K562 (cell line): ENCODE measurements around the gene URGCP. TPM values are rescaled to one million over a fixed set of nuclear protein-coding genes. Genes with fewer than 3 reads are reported as not detected.

Source experiments
- CC2D1A ChIP-seq: fragments of 450-650 bp; IDR thresholded peaks from 2 replicates; pipeline ENCODE4 v1.6.1; 2017; ENCODE audit warnings: mild to moderate bottlenecking
- E2F4 ChIP-seq: sonication (generic); formaldehyde crosslinking; IDR thresholded peaks from 2 replicates; pipeline ENCODE4 v1.8.0; 2022; ENCODE audit warnings: mild to moderate bottlenecking, low read depth, missing genetic modification reagents
- HDAC1 ChIP-seq, 2 experiments: fragments of 450-650 bp; IDR thresholded peaks; 2 replicates each; pipeline ENCODE4 v1.6.1; 2016 to 2017; ENCODE audit warnings: inconsistent platforms in 1 of 2, mild to moderate bottlenecking in 1 of 2, moderate library complexity in 1 of 2
- JUN ChIP-seq, 2 experiments: sonication (generic) in 1 of 2; formaldehyde crosslinking in 1 of 2; IDR thresholded peaks; 2 replicates each; pipeline versions ENCODE4 v1.6.1 to v1.8.0; 2012 to 2022; ENCODE audit warnings: borderline replicate concordance in 2 of 2, mild to moderate bottlenecking in 2 of 2, improper control_type of control experiment in 1 of 2, low read depth in 1 of 2, low read length in 1 of 2, missing genetic modification reagents in 1 of 2
- ZNF318 ChIP-seq, 2 experiments: fragments of 450-650 bp; IDR thresholded peaks; 2 replicates each; pipeline ENCODE4 v1.6.1; 2016; ENCODE audit warnings: mild to moderate bottlenecking in 2 of 2, borderline replicate concordance in 1 of 2, low read depth in 1 of 2, moderate library complexity in 1 of 2
- ZNF589 ChIP-seq: fragments of 200-800 bp; sonication (Bioruptor generic); IDR thresholded peaks from 2 replicates; pipeline ENCODE4 v1.6.1; 2016; ENCODE audit warnings: low read depth, missing genetic modification characterization, missing compliant biosample characterization
- ZNF75A ChIP-seq: fragments of 450-650 bp; formaldehyde crosslinking; IDR thresholded peaks from 2 replicates; pipeline ENCODE4 v1.4.0; 2020; ENCODE audit warnings: mild to moderate bottlenecking
- ZNF76 ChIP-seq: fragments of 250-450 bp; sonication (Bioruptor Pico); IDR thresholded peaks from 2 replicates; pipeline ENCODE4 v1.4.0; 2020; ENCODE audit warnings: mild to moderate bottlenecking, moderate library complexity, borderline replicate concordance
- ZZZ3 ChIP-seq: fragments of 450-650 bp; IDR thresholded peaks from 2 replicates; pipeline ENCODE4 v1.6.1; 2016; ENCODE audit warnings: antibody characterized with exemption, mild to moderate bottlenecking, moderate library complexity
- polyA plus RNA-seq, 8 experiments: library from polyadenylated mRNA; depleted of rRNA in 4 of 8; stranded (reverse) in 5 of 8; unstranded in 3 of 8; fragments of >200 nt; fragmentation: Nextera tagmentation in 2 of 8; fragmentation: Illumina TruSeq in 1 of 8; extraction: Ambion mirVana in 2 of 8; extraction: Trizol in 1 of 8; gene quantifications; 2 replicates each; pipeline versions ENCODE4 v1.2.1 to v1.2.3, GENCODE V29; 2011 to 2014; ENCODE audit warnings: inconsistent platforms in 1 of 8, missing spikeins in 1 of 8
- total RNA-seq, 7 experiments: library from RNA; depleted of rRNA in 6 of 7; stranded (reverse); fragments of >200 nt in 6 of 7; fragmentation: Illumina TruSeq in 2 of 7; extraction: Trizol in 2 of 7; gene quantifications; 2 replicates each; pipeline versions ENCODE4 v1.2.1 to v1.2.3, GENCODE V29; 2011 to 2021; ENCODE audit warnings: low replicate concordance in 1 of 7
- TF ChIP-seq, protein P1 (sequence below): fragments of 450-650 bp; IDR thresholded peaks from 2 replicates; pipeline ENCODE4 v1.6.1; 2016; ENCODE audit warnings: borderline replicate concordance
- TF ChIP-seq, protein P2 (sequence below): fragments of 450-650 bp; IDR thresholded peaks from 2 replicates; pipeline ENCODE4 v1.7.1; 2018; ENCODE audit warnings: mild to moderate bottlenecking, low read depth; ENCODE audit not compliant: partially characterized antibody

URGCP gene
- total and polyA plus RNA-seq, 9 of the 15 experiments (the other 6 are each of a cell fraction or from before 2014, with no cell fraction given) = 1.7 to 25.8 (median 12.5) TPM

DNA sequence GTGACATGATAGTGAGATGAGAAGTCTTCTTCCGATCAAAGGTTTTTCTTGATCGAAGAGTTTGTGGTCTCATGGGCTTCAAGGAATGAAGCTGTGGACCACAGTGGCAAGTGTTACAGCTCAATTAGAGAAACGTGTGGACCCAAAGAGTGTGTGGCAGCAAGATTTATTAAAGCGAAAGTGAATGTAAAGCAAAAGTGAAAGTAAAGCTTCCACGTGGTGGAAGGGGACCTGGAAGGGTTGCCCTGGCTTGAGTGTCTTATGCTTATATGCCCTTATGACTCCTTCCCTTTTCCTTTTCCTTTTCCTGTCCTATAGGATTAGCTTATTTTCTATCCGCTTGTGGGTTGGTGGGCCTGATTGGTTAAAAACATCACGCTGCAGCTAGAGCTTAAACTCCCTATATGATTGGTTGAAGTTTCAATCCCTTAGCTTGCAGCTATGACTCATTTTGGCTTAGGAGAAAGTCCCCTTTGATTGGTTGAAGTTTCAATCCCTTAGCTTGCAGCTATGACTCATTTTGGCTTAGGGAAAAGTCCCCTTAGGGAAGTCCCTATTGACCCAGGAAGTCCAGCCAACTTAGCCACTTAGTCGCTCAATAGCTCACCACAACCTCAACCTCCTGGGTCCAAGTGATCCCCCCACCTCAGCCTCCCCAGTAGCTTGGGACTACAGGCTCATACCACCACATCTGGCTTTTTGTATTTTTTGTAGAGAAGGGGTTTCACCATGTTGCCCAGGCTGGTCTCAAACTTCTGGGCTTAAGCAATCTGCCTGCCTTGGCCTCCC lies 71.7 kb downstream of the URGCP start (continued):
- TF ChIP-seq E2F4 (CRISPR knock-in tag) = no peak
- TF ChIP-seq ZNF76 (CRISPR knock-in tag) = no peak
- no peak for TF ChIP-seq JUN (IDR thresholded peaks at IDR 0.05; ENCODE audit: borderline replicate concordance, low read depth, low read length)
- no peak for TF ChIP-seq JUN (CRISPR knock-in tag; IDR thresholded peaks at IDR 0.05; ENCODE audit: borderline replicate concordance)
- TF ChIP-seq ZZZ3 = no peak
- no peak for TF ChIP-seq ZNF589
- TF ChIP-seq, protein P1, sequence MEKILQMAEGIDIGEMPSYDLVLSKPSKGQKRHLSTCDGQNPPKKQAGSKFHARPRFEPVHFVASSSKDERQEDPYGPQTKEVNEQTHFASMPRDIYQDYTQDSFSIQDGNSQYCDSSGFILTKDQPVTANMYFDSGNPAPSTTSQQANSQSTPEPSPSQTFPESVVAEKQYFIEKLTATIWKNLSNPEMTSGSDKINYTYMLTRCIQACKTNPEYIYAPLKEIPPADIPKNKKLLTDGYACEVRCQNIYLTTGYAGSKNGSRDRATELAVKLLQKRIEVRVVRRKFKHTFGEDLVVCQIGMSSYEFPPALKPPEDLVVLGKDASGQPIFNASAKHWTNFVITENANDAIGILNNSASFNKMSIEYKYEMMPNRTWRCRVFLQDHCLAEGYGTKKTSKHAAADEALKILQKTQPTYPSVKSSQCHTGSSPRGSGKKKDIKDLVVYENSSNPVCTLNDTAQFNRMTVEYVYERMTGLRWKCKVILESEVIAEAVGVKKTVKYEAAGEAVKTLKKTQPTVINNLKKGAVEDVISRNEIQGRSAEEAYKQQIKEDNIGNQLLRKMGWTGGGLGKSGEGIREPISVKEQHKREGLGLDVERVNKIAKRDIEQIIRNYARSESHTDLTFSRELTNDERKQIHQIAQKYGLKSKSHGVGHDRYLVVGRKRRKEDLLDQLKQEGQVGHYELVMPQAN = peak; percentile 83; the same call in 1 of the 2 replicates
- TF ChIP-seq, protein P2, sequence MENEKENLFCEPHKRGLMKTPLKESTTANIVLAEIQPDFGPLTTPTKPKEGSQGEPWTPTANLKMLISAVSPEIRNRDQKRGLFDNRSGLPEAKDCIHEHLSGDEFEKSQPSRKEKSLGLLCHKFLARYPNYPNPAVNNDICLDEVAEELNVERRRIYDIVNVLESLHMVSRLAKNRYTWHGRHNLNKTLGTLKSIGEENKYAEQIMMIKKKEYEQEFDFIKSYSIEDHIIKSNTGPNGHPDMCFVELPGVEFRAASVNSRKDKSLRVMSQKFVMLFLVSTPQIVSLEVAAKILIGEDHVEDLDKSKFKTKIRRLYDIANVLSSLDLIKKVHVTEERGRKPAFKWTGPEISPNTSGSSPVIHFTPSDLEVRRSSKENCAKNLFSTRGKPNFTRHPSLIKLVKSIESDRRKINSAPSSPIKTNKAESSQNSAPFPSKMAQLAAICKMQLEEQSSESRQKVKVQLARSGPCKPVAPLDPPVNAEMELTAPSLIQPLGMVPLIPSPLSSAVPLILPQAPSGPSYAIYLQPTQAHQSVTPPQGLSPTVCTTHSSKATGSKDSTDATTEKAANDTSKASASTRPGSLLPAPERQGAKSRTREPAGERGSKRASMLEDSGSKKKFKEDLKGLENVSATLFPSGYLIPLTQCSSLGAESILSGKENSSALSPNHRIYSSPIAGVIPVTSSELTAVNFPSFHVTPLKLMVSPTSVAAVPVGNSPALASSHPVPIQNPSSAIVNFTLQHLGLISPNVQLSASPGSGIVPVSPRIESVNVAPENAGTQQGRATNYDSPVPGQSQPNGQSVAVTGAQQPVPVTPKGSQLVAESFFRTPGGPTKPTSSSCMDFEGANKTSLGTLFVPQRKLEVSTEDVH = no peak
- peak in 1 of 2 experiments; percentile 73; a peak in 2 of 4 replicates for TF ChIP-seq HDAC1 (IDR thresholded peaks at IDR 0.05)
- peak; percentile 84 for TF ChIP-seq CC2D1A
- TF ChIP-seq ZNF75A = no peak
- peak in 1 of 2 experiments; percentile 88; a peak in 2 of 4 replicates for TF ChIP-seq ZNF318 (IDR thresholded peaks at IDR 0.05; ENCODE audit: borderline replicate concordance in 1 of 2, low read depth in 1 of 2)
